Stimulated activated CD4-positive, alpha-beta T cell treated with anti-CD3 and anti-CD28 coated beads, Interleukin-15, amount 100 ng/mL, for 24 hours (primary cell): Measurements from ENCODE around the gene AMMECR1.

Source experiments
- DNase-seq: peaks from one replicate; pipeline ENCODE4 v3.0.0-alpha.2; 2020

AMMECR1 gene

GRCh38 chrX:110204986-110205385, 112.9 kb downstream of the AMMECR1 start:
- no peak for DNase-seq

- DNase-seq, result no peak
Observed at GRCh38 chrX:110201799-110202198, 116.1 kb downstream of the AMMECR1 start.

- no peak for DNase-seq
Observed at GRCh38 chrX:110194977-110195376, 122.9 kb downstream of the AMMECR1 start.

GRCh38 chrX:110192516-110192915, 125.4 kb downstream of the AMMECR1 start:
- no peak for DNase-seq

GRCh38 chrX:110188701-110189558, 129.0 kb downstream of the AMMECR1 start:
- DNase-seq, result no peak

- DNase-seq, result no peak
Observed at GRCh38 chrX:110183314-110183713, 134.6 kb downstream of the AMMECR1 start.

- DNase-seq, result no peak
Observed at GRCh38 chrX:110182865-110183264, 135.0 kb downstream of the AMMECR1 start.

GRCh38 chrX:110182362-110182761, 135.5 kb downstream of the AMMECR1 start:
- no peak for DNase-seq

GRCh38 chrX:110181459-110182137, 136.3 kb downstream of the AMMECR1 start:
- no peak for DNase-seq

GRCh38 chrX:110180928-110181310, 137.0 kb downstream of the AMMECR1 start:
- DNase-seq, result no peak

- no peak for DNase-seq
Observed at GRCh38 chrX:110180176-110180927, 137.5 kb downstream of the AMMECR1 start.

GRCh38 chrX:110178179-110178865, 139.6 kb downstream of the AMMECR1 start:
- no peak for DNase-seq

GRCh38 chrX:110175696-110176095, 142.2 kb downstream of the AMMECR1 start:
- no peak for DNase-seq

- DNase-seq, result no peak
Observed at GRCh38 chrX:110175146-110175545, 142.7 kb downstream of the AMMECR1 start.

- DNase-seq, result no peak
Observed at GRCh38 chrX:110173192-110174175, 144.4 kb downstream of the AMMECR1 start.

GRCh38 chrX:110172215-110172614, 145.7 kb downstream of the AMMECR1 start:
- DNase-seq, result no peak

GRCh38 chrX:110171442-110171841, 146.4 kb downstream of the AMMECR1 start:
- DNase-seq, result no peak

GRCh38 chrX:110170029-110170428, 147.9 kb downstream of the AMMECR1 start:
- DNase-seq, result no peak

GRCh38 chrX:110168585-110168984, 149.3 kb downstream of the AMMECR1 start:
- no peak for DNase-seq

GRCh38 chrX:110167952-110168451, 149.9 kb downstream of the AMMECR1 start:
- DNase-seq, result peak; percentile 54

GRCh38 chrX:110163488-110163887, 154.4 kb downstream of the AMMECR1 start:
- no peak for DNase-seq
